NCI-H1694 (cell line): ENCODE data around the gene TMEM203.

ENCODE experiments used
- DNase-seq: peaks from one replicate; lab custom pipeline; 2025; lab: John Stamatoyannopoulos, UW

The TMEM203 gene

GRCh38 chr9:137228968-137229896 lies 23.8 kb upstream of the TMEM203 start:
- DNase-seq = no peak

- DNase-seq = no peak
Observed at GRCh38 chr9:137228506-137228967, 23.1 kb upstream of the TMEM203 start.

- no peak for DNase-seq
Observed at GRCh38 chr9:137227853-137228505, 22.5 kb upstream of the TMEM203 start.

DNA sequence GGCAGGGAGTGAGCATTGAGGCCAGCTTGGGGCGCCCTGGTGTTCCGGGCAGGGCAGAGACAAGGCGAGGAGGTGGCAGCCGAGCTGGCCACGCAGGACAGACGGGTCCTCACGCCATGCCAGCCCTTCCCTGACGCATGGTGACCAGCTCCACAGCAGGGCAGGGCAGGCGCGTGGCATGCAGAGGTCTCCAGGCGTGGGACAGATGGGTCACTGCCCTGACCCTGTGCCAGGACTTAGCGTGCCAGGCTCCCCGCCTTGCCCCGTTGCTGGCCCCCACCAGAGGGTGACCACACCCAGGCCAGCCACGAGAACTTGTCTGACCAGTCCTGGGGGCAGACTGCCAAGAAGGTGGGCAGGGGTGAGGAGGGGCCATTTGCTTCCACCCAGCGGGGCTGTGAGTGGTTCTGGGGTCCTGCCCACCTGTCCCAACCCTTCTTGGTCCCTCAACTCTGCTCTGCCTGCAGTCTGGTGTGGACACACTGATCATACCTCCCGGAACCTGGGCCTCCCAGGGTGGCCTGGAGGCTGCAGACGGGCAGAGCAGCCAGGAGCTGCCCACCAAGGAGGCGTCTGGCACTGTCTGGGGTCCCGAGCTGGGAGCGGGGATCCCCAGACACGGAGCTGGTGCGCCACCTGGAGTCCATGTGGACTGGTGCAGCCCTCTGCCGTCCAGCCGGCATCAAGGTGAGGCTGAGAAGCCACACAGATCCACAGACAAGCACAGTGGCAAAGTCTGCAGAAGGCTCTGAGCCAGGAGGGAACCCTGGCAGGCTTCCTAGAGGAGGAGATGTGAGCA lies 21.8 kb upstream of the TMEM203 start, which contains the start of gene RNF224:
Gene RNF224, plus strand, starts transcription at position 449 of the 799 bp plus-strand sequence. CDS start 834 bp downstream, outside the sequence.
- peak; percentile 59 for DNase-seq

DNA sequence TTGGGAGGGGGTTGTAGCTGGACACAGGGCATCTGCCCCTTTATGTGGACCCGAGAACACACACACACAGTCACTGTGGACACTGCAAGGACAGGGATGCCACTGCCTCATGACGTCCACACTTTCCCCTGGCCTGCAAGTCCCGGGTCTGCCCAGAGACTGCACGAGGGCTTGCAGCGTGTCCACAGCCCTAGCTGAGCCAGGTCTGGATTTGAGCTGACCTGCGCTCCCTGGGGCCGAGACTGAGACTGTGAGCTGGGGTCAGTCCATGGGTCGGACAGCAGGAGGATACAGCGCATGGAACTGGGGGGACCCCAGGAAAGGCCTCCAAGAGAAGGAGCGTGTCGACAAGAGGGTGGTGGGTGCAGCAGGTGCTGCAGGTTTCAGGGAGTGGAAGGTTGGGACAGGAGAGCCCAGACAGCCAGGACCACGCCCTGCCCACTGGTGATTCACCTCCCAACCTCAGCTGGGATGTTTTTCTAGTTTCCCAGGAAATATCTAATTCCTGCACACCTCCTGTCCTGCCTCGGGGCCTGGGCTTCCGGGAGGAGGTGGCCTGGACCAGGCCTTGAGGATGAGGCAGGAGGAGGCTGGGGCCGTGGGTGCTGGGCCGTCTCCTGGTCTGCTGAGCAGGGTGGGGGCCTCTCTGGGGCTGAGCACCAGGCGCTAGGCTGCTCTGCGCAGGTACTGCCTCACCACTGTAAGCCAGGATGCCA lies 21.0 kb upstream of the TMEM203 start:
- DNase-seq = no peak

DNA sequence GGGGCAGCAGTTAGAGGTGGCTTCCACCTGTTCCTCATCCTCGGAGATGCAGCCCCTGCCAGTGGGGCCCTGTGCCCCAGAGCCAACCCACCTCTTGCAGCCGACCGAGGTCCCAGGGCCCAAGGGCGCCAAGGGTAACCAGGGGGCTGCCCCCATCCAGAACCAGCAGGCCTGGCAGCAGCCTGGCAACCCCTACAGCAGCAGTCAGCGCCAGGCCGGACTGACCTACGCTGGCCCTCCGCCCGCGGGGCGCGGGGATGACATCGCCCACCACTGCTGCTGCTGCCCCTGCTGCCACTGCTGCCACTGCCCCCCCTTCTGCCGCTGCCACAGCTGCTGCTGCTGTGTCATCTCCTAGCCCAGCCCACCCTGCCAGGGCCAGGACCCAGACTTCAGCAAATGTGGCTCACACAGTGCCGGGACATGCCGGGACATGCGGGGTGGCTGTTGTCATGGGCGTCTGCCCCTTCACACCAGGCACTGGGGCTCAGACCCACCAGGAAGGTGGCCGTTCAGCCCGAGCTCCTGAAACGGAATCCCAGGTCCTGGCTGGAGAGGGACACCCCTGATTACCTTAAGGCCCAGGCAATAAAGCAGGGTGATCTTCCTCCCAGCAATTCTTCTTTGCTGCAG lies 20.4 kb upstream of the TMEM203 start:
- DNase-seq = no peak

DNA sequence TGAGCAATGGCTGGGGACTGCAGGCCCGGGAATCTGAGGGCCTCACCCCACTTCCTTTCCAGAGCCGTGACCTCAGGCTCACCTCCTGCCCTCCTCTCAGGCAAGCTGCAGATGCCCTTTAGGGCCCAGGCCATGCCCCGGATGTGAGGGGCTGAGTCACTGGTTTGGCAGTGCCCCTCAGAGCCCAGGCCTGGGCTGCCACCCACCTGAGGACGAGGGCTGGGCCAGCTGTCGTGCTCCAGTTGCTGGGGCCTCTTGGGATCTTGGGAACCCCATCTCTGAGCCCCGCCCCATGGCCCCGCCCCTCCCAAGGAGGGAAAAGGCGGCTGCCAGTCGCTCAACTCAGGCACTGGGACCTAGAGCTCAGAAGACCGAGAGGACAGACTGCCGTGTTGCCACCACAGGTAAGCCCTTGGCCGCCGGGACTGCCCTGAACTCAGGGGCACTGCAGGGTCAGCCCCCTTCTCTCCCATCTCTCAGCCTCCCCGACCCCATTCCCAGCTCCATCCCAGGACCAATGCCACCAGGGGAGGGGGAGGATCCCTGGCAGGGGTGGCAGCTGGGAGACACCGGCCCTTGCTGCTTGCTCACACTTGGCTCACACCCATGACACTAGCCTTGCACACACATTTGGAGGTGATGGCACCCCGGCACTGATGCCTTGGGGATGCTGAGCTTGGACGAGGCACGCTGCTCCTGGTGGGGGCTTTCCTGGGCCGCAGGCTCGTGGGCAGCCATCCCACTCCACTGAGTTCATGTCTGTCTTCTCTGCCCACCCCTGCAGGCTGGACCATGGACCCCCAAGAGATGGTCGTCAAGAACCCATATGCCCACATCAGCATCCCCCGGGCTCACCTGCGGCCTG lies 19.6 kb upstream of the TMEM203 start, which contains the start of gene CYSRT1:
Gene CYSRT1, plus strand, starts transcription at position 345 of the 865 bp plus-strand sequence. Its CDS starts 448 bp downstream, at position 793.
- DNase-seq = no peak

- peak; percentile 88 for DNase-seq
Observed at GRCh38 chr9:137223078-137223970, 17.9 kb upstream of the TMEM203 start.

- no peak for DNase-seq
Observed at GRCh38 chr9:137222190-137223077, 17.0 kb upstream of the TMEM203 start, which contains the start of gene RNF208. Gene RNF208, minus strand, starts transcription at chr9:137222240. Its CDS starts 1,028 bp downstream, at chr9:137221212.

DNA sequence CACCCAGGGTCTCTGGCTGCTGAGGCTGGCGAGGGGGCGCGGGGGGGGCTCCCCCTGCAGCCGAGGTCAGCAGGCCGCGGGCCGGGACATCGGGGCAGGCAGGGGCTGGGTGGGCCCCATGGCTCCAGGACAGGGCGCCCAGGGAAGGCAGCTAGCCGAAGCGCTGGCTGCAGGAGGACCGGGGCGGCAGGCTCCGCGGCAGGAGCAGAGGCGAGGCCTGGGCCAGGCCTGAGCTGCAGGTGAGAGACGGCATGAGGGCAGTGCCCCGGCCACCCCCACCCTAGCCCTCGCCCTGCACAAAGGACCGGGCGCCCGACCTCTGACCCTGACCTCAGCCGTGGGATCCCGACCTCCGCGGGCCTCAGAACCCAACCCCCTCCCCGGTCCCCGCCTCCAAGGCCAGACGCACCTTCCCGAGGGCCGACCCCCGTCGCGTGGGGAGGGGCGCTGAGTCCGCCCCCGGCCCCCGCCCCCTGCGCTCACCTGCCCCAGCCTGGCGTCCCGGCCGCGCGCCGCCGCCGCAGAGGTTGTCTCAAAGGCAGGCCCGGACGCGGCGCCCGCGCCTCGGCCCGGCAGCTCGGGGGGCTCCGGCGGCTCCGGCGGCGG lies 16.2 kb upstream of the TMEM203 start:
- no peak for DNase-seq

- no peak for DNase-seq
Observed at GRCh38 chr9:137221095-137221505, 15.7 kb upstream of the TMEM203 start.

DNA sequence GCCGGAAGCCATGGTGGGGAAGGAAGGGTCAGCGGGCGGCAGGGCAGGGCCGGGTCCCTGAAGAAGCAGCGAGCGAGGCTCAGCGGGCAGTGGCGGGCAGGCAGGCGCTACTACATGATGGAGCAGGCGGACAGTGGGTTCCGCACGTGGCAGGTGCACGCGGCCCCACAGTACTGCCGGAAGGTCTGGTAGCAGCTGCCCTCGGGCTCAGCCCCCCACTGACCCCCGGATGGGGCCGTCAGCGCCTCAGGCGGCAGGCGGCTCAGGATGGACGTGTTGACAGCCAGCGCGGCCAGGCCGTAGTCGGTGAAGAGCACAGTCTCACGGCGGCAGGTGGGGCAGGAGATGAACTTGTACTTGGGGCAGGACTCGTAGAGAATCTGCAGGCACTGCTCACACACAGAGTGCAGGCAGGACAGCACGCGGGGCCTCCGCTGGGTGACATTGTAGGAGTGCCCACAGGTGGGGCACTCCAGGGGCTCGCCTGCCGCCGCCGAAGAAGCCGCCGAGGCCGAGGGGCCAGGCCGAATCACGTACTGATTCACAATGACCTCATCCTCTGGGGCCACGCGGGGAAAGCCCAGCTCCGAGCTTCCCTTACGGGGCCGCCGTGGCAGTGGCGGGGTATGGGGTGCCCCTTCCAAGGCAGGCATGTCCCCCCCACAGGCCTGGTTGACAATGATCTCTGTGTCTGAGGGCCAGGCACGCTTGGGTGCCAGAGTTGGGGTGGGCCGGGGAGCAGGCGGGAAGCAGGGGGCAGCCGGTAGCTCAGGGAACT lies 15.1 kb upstream of the TMEM203 start:
- DNase-seq = no peak

DNA sequence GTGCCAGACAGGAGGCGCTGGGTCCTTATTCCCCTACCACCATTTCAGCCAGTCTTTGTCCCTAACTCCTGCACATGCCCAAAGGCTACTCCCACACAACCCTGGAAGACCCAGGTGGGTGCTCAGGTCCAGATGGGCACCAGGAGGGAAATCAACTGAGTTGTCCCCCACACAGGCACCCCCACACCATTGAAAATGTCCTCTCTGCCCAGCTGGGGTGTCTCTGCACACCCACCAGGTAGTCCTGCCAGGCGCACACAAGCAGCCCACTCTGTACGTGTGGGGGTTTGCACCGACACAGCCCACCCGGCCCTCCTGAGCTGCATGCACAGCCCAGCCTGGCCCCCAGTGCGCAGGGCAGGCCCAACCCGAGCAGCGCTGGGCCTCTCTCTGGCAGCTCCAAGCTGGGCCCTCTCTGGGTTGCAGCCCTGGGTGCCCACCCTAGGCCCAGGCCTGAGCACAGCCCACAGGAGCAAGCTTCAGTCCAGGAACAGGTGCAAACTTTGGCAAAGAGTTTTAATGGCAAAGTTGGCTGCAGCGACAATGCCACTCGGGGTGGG lies 14.4 kb upstream of the TMEM203 start:
- no peak for DNase-seq

DNA sequence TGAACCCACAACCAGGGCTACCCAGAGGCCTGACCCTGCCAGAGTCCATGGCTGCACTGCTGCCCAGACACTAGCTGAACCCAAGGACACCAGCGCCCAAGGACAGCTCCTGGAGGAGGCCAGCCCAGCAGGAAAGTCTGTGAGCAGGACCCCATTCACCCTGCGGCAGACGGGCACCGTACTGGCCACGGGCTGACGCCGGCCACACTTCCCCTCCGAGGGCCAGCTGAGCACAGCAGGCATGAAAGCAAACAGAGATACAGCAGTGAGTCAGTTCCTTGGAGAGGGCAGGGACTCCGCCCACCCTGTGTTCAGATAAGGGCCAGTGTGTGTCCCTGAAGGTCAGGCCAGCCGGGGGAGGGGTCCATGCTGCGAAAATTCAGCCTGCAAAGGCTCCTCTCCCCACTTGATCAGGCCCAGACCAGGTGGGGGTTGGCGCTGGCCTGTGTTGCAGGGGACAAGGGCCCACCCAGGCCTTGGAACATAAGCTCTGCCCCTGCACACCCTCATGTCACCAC lies 13.4 kb upstream of the TMEM203 start:
- no peak for DNase-seq

GRCh38 chr9:137218212-137218753 lies 12.8 kb upstream of the TMEM203 start:
- DNase-seq = no peak
